Activated CD8-positive, alpha-beta T cell treated with anti-CD3 and anti-CD28 coated beads for 36 hours (primary cell): ENCODE data around the gene POMP. TPM values are rescaled to one million over a fixed set of nuclear protein-coding genes. Genes with fewer than 3 reads are reported as not detected.

Source experiments
- ATAC-seq: fragments of 200-7000 bp; cut with Tn5 transposase; one replicate; pipeline ENCODE4 v1.10.0; 2021; ENCODE audit warnings: mild to moderate bottlenecking, moderate library complexity
- CTCF ChIA-PET: fragments of 350-600 bp; sonication (Branson Sonifier 250); formaldehyde crosslinking; loops from one replicate; lab custom pipeline; 2021; ENCODE audit warnings: antibody characterized with exemption; lab: Charles Lee
- POLR2A ChIA-PET: fragments of 350-600 bp; sonication (Branson Sonifier 250); formaldehyde crosslinking; loops from one replicate; lab custom pipeline; 2021; ENCODE audit warnings: antibody characterized with exemption; lab: Charles Lee
- DNase-seq: peaks from one replicate; pipeline ENCODE4 v3.0.0-alpha.2; 2020
- H3K27ac Mint-ChIP-seq: one replicate; pipeline ENCODE4 v1.8.0; 2021; ENCODE audit warnings: mild to moderate bottlenecking, mixed read lengths
- H3K27me3 Mint-ChIP-seq: one replicate; pipeline ENCODE4 v1.8.0; 2021; ENCODE audit warnings: mixed read lengths
- H3K36me3 Mint-ChIP-seq: one replicate; pipeline ENCODE4 v1.8.0; 2021; ENCODE audit warnings: low read depth, mixed read lengths
- H3K4me1 Mint-ChIP-seq: one replicate; pipeline ENCODE4 v1.8.0; 2021; ENCODE audit warnings: low read depth, mixed read lengths
- H3K4me3 Mint-ChIP-seq: one replicate; pipeline ENCODE4 v1.8.0; 2021; ENCODE audit warnings: mild to moderate bottlenecking, moderate library complexity, mixed read lengths
- H3K9me3 Mint-ChIP-seq: one replicate; pipeline ENCODE4 v1.8.0; 2021; ENCODE audit warnings: mixed read lengths
- CTCF ChIP-seq: fragments of 200-600 bp; IDR thresholded peaks from one replicate; pipeline ENCODE4 v1.8.0; 2022; ENCODE audit warnings: antibody characterized with exemption, mild to moderate bottlenecking
- intact Hi-C: fragments of 100-400 bp; cut with micrococcal nuclease; formaldehyde crosslinking; loops from one replicate; pipeline ENCODE4 v1.10.0; 2022
- total RNA-seq, 2 experiments: library from RNA; stranded (reverse); gene quantifications; one replicate each; pipeline ENCODE4 v1.2.3, GENCODE V29; 2021

POMP gene
- total RNA-seq, 2 experiments from 2014 or later: 106 to 116 TPM

DNA sequence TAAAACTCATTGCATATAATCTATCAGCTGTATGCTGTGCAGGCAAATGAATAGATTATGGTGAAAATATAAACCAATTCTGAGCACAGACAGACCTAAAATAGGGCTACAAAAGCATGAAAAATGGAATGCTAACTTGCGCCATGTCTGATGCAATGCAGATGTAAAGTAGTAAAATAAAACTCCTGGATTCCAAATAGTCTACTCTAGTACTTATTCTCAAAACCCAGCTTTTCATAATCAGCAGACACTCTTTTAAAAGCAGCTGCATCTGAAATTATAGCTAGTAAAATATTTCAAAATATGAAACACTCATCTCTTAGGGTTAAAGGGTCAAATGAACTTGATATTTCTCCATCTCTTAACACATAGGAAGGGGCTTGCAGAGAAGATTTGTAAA, 4.7 kb upstream of the POMP start:
- no peaks in the 10 kb centered on the region for H3K9me3 Mint-ChIP-seq
- peaks cover 33% of the 10 kb centered on the region for H3K36me3 Mint-ChIP-seq
- H3K4me3 Mint-ChIP-seq: no peak overlapping the region
- H3K4me1 Mint-ChIP-seq: peaks cover 57% of the 10 kb centered on the region
- ATAC-seq (no peak), DNase-seq (no peak)
- intact Hi-C loops: no loop called here
- H3K27me3 Mint-ChIP-seq: no peaks in the 10 kb centered on the region
- POLR2A ChIA-PET: no interaction called here
- no peak overlapping the region for H3K27ac Mint-ChIP-seq
- CTCF ChIA-PET: interaction anchor here (0.6 to 0.8 kb wide), 2 partner anchors 25 to 187 kb away, joined by 3 read pairs; no protein-coding TSS in a partner anchor
- no peak for TF ChIP-seq CTCF

- CTCF ChIA-PET: interaction anchor here (1.0 to 1.1 kb wide), 3 partner anchors 15 to 331 kb away, joined by 3 read pairs; no protein-coding TSS in a partner anchor
Observed at GRCh38 chr13:28655561-28655960, 3.4 kb upstream of the POMP start.

GRCh38 chr13:28657784-28658538, 969 bp upstream of the POMP start:
- ChIA-PET POLR2A (interaction anchor here (0.6 to 1.9 kb wide), 10 partner anchors 8 to 519 kb away, joined by 3 to 7 read pairs (median 3); partner anchors contain the start of gene PAN3), CTCF (interaction anchor here (0.8 to 1.4 kb wide), 2 partner anchors 17 to 519 kb away, joined by 3 read pairs; no protein-coding TSS in a partner anchor)
- TF ChIP-seq CTCF: no peak
- ATAC-seq: no peak
- H3K9me3 Mint-ChIP-seq: no peaks in the 10 kb centered on the region
- intact Hi-C loops: no loop called here
- no peak for DNase-seq
- peaks cover 51% of the 10 kb centered on the region for H3K36me3 Mint-ChIP-seq
- no peaks in the 10 kb centered on the region for H3K27me3 Mint-ChIP-seq
- H3K27ac Mint-ChIP-seq: peak overlapping the region; percentile 99
- H3K4me3 Mint-ChIP-seq: peak overlapping the region; percentile 98
- peaks cover 58% of the 10 kb centered on the region for H3K4me1 Mint-ChIP-seq

More at GRCh38 chr13:28655561-28655960, 3.4 kb upstream of the POMP start:
- Mint-ChIP-seq H3K27ac (peak overlapping the region; percentile 15), H3K4me3 (no peak overlapping the region), H3K4me1 (peaks cover 53% of the 10 kb centered on the region), H3K9me3 (no peaks in the 10 kb centered on the region), H3K36me3 (peaks cover 38% of the 10 kb centered on the region), H3K27me3 (no peaks in the 10 kb centered on the region)
- TF ChIP-seq CTCF: no peak
- POLR2A ChIA-PET: no interaction called here
- no peak for DNase-seq
- intact Hi-C loops: no loop called here
- ATAC-seq: no peak

- POLR2A ChIA-PET: interaction anchor here (0.6 to 1.5 kb wide), 11 partner anchors 9 to 860 kb away, joined by 3 to 7 read pairs (median 3); partner anchors contain the start of gene PAN3
- intact Hi-C loops: no loop called here
- Mint-ChIP-seq H3K36me3 (peaks cover 52% of the 10 kb centered on the region), H3K9me3 (no peaks in the 10 kb centered on the region), H3K4me3 (peak overlapping the region; percentile 98), H3K27ac (peak overlapping the region; percentile 99), H3K27me3 (no peaks in the 10 kb centered on the region), H3K4me1 (peaks cover 57% of the 10 kb centered on the region)
- no peak for TF ChIP-seq CTCF
- DNase-seq (no peak), ATAC-seq (no peak)
- CTCF ChIA-PET: interaction anchor here (0.6 to 1.4 kb wide), 3 partner anchors 17 to 519 kb away, joined by 3 read pairs; no protein-coding TSS in a partner anchor
Observed at GRCh38 chr13:28658539-28658795, 463 bp upstream of the POMP start.

DNA sequence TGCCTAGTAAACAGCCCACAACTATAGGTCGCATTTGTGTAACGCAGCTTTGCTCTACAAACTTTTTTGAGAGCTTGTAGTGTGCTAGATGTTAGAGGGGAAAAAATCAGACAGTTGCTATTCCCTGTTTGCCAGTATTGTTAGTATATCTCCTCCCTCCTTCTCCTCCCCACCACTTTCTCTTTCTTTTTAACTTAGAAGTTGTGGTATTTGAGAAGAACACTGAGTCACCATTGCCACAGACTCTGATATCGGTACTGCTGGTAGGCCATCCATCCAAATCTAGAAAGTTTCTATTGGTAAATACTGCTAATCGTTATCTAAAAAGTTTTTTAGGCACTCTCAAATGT, 666 bp downstream of the POMP start:
- H3K27me3 Mint-ChIP-seq: no peaks in the 10 kb centered on the region
- H3K9me3 Mint-ChIP-seq: no peaks in the 10 kb centered on the region
- ATAC-seq: peak; percentile 68
- intact Hi-C loops: no loop called here
- H3K4me1 Mint-ChIP-seq: peaks cover 58% of the 10 kb centered on the region
- ChIA-PET POLR2A (interaction anchor here (1.1 to 1.4 kb wide), 3 partner anchors 10 to 62 kb away, joined by 3 to 7 read pairs (median 5); no protein-coding TSS in a partner anchor), CTCF (no interaction called here)
- TF ChIP-seq CTCF: no peak
- H3K27ac Mint-ChIP-seq: peak overlapping the region; percentile 99
- DNase-seq: peak; percentile 41
- peaks cover 57% of the 10 kb centered on the region for H3K36me3 Mint-ChIP-seq
- H3K4me3 Mint-ChIP-seq: peak overlapping the region; percentile 98
